Kidney (tissue), 14 donors: ENCODE measurements around the gene BTG4. TPM values are rescaled to one million over a fixed set of nuclear protein-coding genes. Genes with fewer than 3 reads are reported as not detected.

Experiments
- DNase-seq, 5 donors: peaks; one replicate each; pipeline ENCODE4 v3.0.0-alpha.2; 2013 to 2020
- FAIRE-seq: peaks from 2 replicates; lab custom pipeline; 2012; peaks lifted over from hg19 to GRCh38; lab: Jason Lieb, UNC
- H3K27ac ChIP-seq, 2 donors: one replicate each; pipeline ENCODE4 v1.7.0; 2013; ENCODE audit warnings: low read depth in 2 of 2, low read length in 2 of 2, inconsistent platforms in 1 of 2
- H3K27me3 ChIP-seq: one replicate; pipeline ENCODE4 v1.7.1; 2013; ENCODE audit warnings: low read length, inconsistent platforms; ENCODE audit not compliant: control insufficient read depth, insufficient read depth
- H3K36me3 ChIP-seq, 3 donors: one replicate each; pipeline versions ENCODE4 v1.7.0 to v1.7.1; 2013; ENCODE audit warnings: low read length in 3 of 3, control low read depth in 1 of 3, inconsistent platforms in 1 of 3; ENCODE audit not compliant: insufficient read depth in 3 of 3, control insufficient read depth in 2 of 3
- H3K4me1 ChIP-seq, 3 donors: one replicate each; pipeline versions ENCODE4 v1.7.0 to v1.7.1; 2013; ENCODE audit warnings: low read length in 3 of 3, inconsistent platforms in 1 of 3, low read depth in 1 of 3; ENCODE audit not compliant: control insufficient read depth in 2 of 3, insufficient read depth in 2 of 3
- H3K4me3 ChIP-seq, 3 donors: one replicate each; pipeline versions ENCODE4 v1.7.0 to v1.8.1; 2013; ENCODE audit warnings: low read length in 3 of 3, control low read depth in 1 of 3, inconsistent platforms in 1 of 3
- H3K9ac ChIP-seq, 3 donors: one replicate each; pipeline versions ENCODE4 v1.7.0 to v1.7.1; 2013; ENCODE audit warnings: low read length in 3 of 3, control low read depth in 1 of 3, inconsistent platforms in 1 of 3
- H3K9me3 ChIP-seq, 3 donors: one replicate each; pipeline versions ENCODE4 v1.7.0 to v1.7.1; 2013; ENCODE audit warnings: low read length in 3 of 3, control low read depth in 1 of 3, inconsistent platforms in 1 of 3; ENCODE audit not compliant: control insufficient read depth in 2 of 3, insufficient read depth in 1 of 3
- CTCF ChIP-seq: IDR thresholded peaks from 3 replicates; pipeline ENCODE4 v1.5.1; 2012; ENCODE audit warnings: mild to moderate bottlenecking, moderate library complexity, borderline replicate concordance; ENCODE audit not compliant: insufficient read depth; ENCODE audit errors: extremely low read depth
- intact Hi-C: fragments of 100-400 bp; cut with DNase I; formaldehyde crosslinking; loops from one replicate; pipeline ENCODE4 v1.11.1; 2022
- polyA plus RNA-seq: library from polyadenylated mRNA; stranded (reverse); fragments of 350-450 nt; fragmentation: Illumina TruSeq; extraction: RNeasy Lipid Tissue Mini Kit (QIAGEN cat#74804); gene quantifications from one replicate; pipeline ENCODE4 v1.2.3, GENCODE V29; 2014; ENCODE audit warnings: low read depth, low replicate concordance; ENCODE audit not compliant: insufficient read depth
- total RNA-seq: library from RNA; stranded (reverse); fragmentation: NEBNext Ultra II Directional; extraction: Animal tissue kit (Norgen Biotek cat#: 25700); gene quantifications from one replicate; pipeline ENCODE4 v1.2.1, GENCODE V29; 2021
- donor health status: control.
- donor health status: control.
- donor health status: control.
- donor health status: control.
- donor health status: control.
- donor health status: DM: yes; HTN: yes; CAD: no.
- donor health status: Normal renal cell carcinoma (clear cell type).

BTG4 gene
- total and polyA plus RNA-seq, 2 donors from 2014 or later = not detected

GRCh38 chr11:111521135-111521534, 8.9 kb upstream of the BTG4 start:
- no peak overlapping the region for H3K4me3 ChIP-seq
- no peak overlapping the region for H3K9ac ChIP-seq
- no peak for DNase-seq
- no peaks in the 10 kb centered on the region for H3K36me3 ChIP-seq
- no peak overlapping the region for H3K27ac ChIP-seq
- intact Hi-C loops = no loop called here
- H3K27me3 ChIP-seq = no peaks in the 10 kb centered on the region
- no peak for FAIRE-seq
- no peaks in the 10 kb centered on the region for H3K4me1 ChIP-seq
- no peak for TF ChIP-seq CTCF
- H3K9me3 ChIP-seq = no peaks in the 10 kb centered on the region

- intact Hi-C loops = no loop called here
- FAIRE-seq = no peak
- no peak for TF ChIP-seq CTCF
- Histone ChIP-seq H3K27ac (no peak overlapping the region), H3K9me3 (no peaks in the 10 kb centered on the region), H3K27me3 (no peaks in the 10 kb centered on the region), H3K9ac (no peak overlapping the region), H3K36me3 (no peaks in the 10 kb centered on the region), H3K4me3 (no peak overlapping the region), H3K4me1 (no peaks in the 10 kb centered on the region)
- no peak for DNase-seq
Measured at GRCh38 chr11:111520560-111520959, 8.4 kb upstream of the BTG4 start.

GRCh38 chr11:111518668-111519067, 6.5 kb upstream of the BTG4 start:
- Histone ChIP-seq H3K9me3 (no peaks in the 10 kb centered on the region), H3K27me3 (peaks cover 11% of the 10 kb centered on the region), H3K9ac (no peak overlapping the region), H3K4me1 (no peaks in the 10 kb centered on the region), H3K36me3 (no peaks in the 10 kb centered on the region), H3K4me3 (no peak overlapping the region), H3K27ac (no peak overlapping the region)
- no peak for TF ChIP-seq CTCF
- no peak for DNase-seq
- no peak for FAIRE-seq
- intact Hi-C loops = no loop called here

GRCh38 chr11:111515591-111515990, 3.4 kb upstream of the BTG4 start:
- intact Hi-C loops = no loop called here
- FAIRE-seq = no peak
- DNase-seq = no peak
- no peak for TF ChIP-seq CTCF
- H3K27ac ChIP-seq = no peak overlapping the region
- H3K4me3 ChIP-seq = no peak overlapping the region
- no peak overlapping the region for H3K9ac ChIP-seq
- no peaks in the 10 kb centered on the region for H3K36me3 ChIP-seq
- no peaks in the 10 kb centered on the region for H3K9me3 ChIP-seq
- no peaks in the 10 kb centered on the region for H3K4me1 ChIP-seq
- H3K27me3 ChIP-seq = peaks cover 32% of the 10 kb centered on the region
